A673 (cell line): ENCODE data around the gene PUM1. TPM values are rescaled to one million over a fixed set of nuclear protein-coding genes. Genes with fewer than 3 reads are reported as not detected.

Experiments used
- BruUV-seq: library from RNA; stranded (reverse); fragments of 400-500 nt; replicated peaks from 2 replicates; lab custom pipeline; 2021; lab: Mats Ljungman, UMichigan
- CTCF ChIA-PET: fragments of 300-600 bp; sonication (Branson Sonifier 250); formaldehyde crosslinking; loops from one replicate; lab custom pipeline; 2022; ENCODE audit warnings: antibody characterized with exemption; lab: Charles Lee
- POLR2A ChIA-PET: fragments of 300-600 bp; sonication (Branson Sonifier 250); formaldehyde crosslinking; loops from one replicate; lab custom pipeline; 2022; ENCODE audit warnings: antibody characterized with exemption; ENCODE audit not compliant: low non-redundant PET; lab: Charles Lee
- DNase-seq: peaks from one replicate; pipeline ENCODE4 v3.0.0-alpha.2; 2015; ENCODE audit warnings: low spot score
- H3K27ac ChIP-seq: fragments of 200-600 bp; sonication (generic); 2 replicates; pipeline ENCODE4 v1.5.1; 2016; ENCODE audit warnings: mixed run types, low read depth, mild to moderate bottlenecking, mixed read lengths, antibody characterized with exemption, low read length; ENCODE audit not compliant: poor library complexity, severe bottlenecking
- H3K27me3 ChIP-seq: fragments of 200-600 bp; sonication (generic); replicated peaks from 2 replicates; pipeline ENCODE4 v1.6.1; 2017; ENCODE audit warnings: mixed run types, low read depth, mild to moderate bottlenecking, mixed read lengths, antibody characterized with exemption, low read length; ENCODE audit not compliant: insufficient read depth, poor library complexity
- H3K36me3 ChIP-seq: fragments of 200-600 bp; sonication (generic); 2 replicates; pipeline ENCODE4 v1.6.1; 2016; ENCODE audit warnings: mixed run types, mild to moderate bottlenecking, mixed read lengths, antibody characterized with exemption, low read length; ENCODE audit not compliant: insufficient read depth, poor library complexity, severe bottlenecking
- H3K4me1 ChIP-seq: fragments of 200-600 bp; sonication (generic); 2 replicates; pipeline ENCODE4 v1.6.1; 2017; ENCODE audit warnings: mixed run types, mild to moderate bottlenecking, mixed read lengths, antibody characterized with exemption, low read length; ENCODE audit not compliant: insufficient read depth, poor library complexity, severe bottlenecking
- H3K4me3 ChIP-seq: fragments of 200-600 bp; sonication (generic); 2 replicates; pipeline ENCODE4 v1.5.1; 2016; ENCODE audit warnings: low read depth, mixed run types, mild to moderate bottlenecking, mixed read lengths, low read length; ENCODE audit not compliant: poor library complexity, severe bottlenecking
- H3K9me3 ChIP-seq: fragments of 200-600 bp; sonication (generic); 2 replicates; pipeline ENCODE4 v1.6.1; 2016; ENCODE audit warnings: mixed run types, low read depth, mild to moderate bottlenecking, mixed read lengths, antibody characterized with exemption, low read length; ENCODE audit not compliant: poor library complexity, severe bottlenecking
- EZH2 ChIP-seq: fragments of 200-600 bp; sonication (generic); IDR thresholded peaks from 2 replicates; pipeline ENCODE4 v1.6.1; 2017; ENCODE audit warnings: borderline replicate concordance, low read depth, mild to moderate bottlenecking, mixed read lengths, antibody characterized with exemption, low read length; ENCODE audit not compliant: poor library complexity, severe bottlenecking
- intact Hi-C: fragments of 100-400 bp; cut with micrococcal nuclease; formaldehyde crosslinking; loops from one replicate; pipeline ENCODE4 v1.10.0; 2022; ENCODE audit not compliant: unreplicated experiment
- total RNA-seq: library from RNA; stranded (reverse); gene quantifications from 2 replicates; pipeline ENCODE4 v1.2.3, GENCODE V29; 2021
- TF ChIP-seq, protein P1 (sequence below): fragments of 300-800, 200-600 bp; sonication (generic); conservative IDR thresholded peaks from 2 replicates; pipeline ENCODE4 v1.5.1; 2017; ENCODE audit warnings: low read depth, mild to moderate bottlenecking, antibody characterized with exemption, low read length, moderate library complexity, mixed read lengths

PUM1 gene
- total RNA-seq, 1 experiment from 2014 or later, result 138 TPM

DNA sequence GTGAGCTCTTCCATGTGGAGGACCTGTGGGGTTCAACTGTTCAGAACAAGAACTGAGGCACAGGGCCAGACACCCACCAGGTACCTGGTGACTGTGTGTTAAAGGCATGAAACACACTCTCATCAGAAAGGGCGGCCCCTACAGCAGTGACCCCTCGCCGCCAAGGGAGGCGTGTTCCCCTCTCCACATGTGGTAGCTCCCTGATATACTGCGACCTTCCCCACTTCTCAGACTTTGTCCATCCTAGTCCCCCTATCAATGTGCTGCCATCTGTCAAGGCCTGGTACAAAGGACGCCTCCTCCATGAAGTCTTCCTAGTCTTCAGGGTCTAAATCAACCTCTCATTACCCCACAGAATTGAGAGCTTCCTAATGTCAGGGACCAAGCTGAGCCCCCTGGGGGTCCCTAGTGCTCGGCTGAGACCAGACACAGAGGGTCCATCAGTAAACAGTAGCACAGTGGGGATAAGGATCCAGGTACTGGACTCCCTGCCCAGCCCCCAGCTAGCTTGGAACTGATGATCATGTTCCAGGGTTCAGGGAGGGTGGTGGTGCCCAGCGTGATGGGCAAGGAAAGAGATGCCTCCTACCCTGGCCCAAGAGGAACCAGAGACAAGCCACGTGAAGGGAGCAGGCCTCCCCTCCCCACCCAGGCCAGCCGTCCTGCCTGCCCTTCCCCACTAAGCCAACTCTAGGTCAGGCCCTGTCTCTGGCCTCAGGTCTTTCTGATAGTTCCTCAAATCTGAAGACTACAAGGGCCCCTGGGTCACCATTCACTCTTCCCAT lies 167.3 kb downstream of the PUM1 start:
- ChIA-PET CTCF (interaction anchor here (0.6 kb wide), 1 partner anchor 825 kb away, joined by 5 read pairs; no protein-coding TSS in a partner anchor), POLR2A (interaction anchor here (0.6 to 1.1 kb wide), 3 partner anchors 91 to 1384 kb away, joined by 3 to 5 read pairs (median 4); no protein-coding TSS in a partner anchor)
- Histone ChIP-seq H3K36me3 (no peaks in the 10 kb centered on the region), H3K9me3 (no peaks in the 10 kb centered on the region), H3K4me3 (no peak overlapping the region), H3K27ac (no peak overlapping the region), H3K4me1 (peaks cover 3% of the 10 kb centered on the region), H3K27me3 (no peaks in the 10 kb centered on the region)
- TF ChIP-seq, protein P1, sequence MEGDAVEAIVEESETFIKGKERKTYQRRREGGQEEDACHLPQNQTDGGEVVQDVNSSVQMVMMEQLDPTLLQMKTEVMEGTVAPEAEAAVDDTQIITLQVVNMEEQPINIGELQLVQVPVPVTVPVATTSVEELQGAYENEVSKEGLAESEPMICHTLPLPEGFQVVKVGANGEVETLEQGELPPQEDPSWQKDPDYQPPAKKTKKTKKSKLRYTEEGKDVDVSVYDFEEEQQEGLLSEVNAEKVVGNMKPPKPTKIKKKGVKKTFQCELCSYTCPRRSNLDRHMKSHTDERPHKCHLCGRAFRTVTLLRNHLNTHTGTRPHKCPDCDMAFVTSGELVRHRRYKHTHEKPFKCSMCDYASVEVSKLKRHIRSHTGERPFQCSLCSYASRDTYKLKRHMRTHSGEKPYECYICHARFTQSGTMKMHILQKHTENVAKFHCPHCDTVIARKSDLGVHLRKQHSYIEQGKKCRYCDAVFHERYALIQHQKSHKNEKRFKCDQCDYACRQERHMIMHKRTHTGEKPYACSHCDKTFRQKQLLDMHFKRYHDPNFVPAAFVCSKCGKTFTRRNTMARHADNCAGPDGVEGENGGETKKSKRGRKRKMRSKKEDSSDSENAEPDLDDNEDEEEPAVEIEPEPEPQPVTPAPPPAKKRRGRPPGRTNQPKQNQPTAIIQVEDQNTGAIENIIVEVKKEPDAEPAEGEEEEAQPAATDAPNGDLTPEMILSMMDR, result no peak
- TF ChIP-seq EZH2, result no peak
- no TSS peak for BruUV-seq
- no peak for DNase-seq
- intact Hi-C loops, result no loop called here

DNA sequence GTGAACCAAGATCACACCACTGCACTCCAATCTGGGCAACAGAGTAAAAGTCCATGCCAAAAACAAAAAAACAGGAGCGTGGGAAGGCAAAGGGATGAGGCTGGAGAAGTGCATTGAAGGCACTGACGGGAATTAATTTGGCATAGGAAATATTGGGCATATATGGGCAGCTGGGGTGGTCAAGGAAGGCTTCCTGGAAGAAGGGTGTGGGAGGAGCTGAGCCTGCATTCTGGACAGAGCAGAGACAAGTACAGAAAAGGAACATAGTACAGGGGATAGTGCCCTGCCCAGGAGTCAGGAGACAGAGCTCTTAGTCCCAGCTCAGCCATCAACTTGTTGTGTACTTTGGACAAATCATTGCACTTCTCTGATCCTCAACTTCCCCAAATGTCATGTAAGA lies 168.6 kb downstream of the PUM1 start:
- intact Hi-C loops, result no loop called here
- H3K27me3 ChIP-seq, result no peaks in the 10 kb centered on the region
- no TSS peak for BruUV-seq
- ChIA-PET CTCF (interaction anchor here (0.6 kb wide), 1 partner anchor 13 kb away, joined by 10 read pairs; no protein-coding TSS in a partner anchor), POLR2A (no interaction called here)
- DNase-seq, result no peak
- no peaks in the 10 kb centered on the region for H3K36me3 ChIP-seq
- peaks cover 3% of the 10 kb centered on the region for H3K4me1 ChIP-seq
- H3K9me3 ChIP-seq, result no peaks in the 10 kb centered on the region
- H3K4me3 ChIP-seq, result no peak overlapping the region
- H3K27ac ChIP-seq, result no peak overlapping the region
- TF ChIP-seq EZH2, result no peak
- TF ChIP-seq, protein P1, result no peak

DNA sequence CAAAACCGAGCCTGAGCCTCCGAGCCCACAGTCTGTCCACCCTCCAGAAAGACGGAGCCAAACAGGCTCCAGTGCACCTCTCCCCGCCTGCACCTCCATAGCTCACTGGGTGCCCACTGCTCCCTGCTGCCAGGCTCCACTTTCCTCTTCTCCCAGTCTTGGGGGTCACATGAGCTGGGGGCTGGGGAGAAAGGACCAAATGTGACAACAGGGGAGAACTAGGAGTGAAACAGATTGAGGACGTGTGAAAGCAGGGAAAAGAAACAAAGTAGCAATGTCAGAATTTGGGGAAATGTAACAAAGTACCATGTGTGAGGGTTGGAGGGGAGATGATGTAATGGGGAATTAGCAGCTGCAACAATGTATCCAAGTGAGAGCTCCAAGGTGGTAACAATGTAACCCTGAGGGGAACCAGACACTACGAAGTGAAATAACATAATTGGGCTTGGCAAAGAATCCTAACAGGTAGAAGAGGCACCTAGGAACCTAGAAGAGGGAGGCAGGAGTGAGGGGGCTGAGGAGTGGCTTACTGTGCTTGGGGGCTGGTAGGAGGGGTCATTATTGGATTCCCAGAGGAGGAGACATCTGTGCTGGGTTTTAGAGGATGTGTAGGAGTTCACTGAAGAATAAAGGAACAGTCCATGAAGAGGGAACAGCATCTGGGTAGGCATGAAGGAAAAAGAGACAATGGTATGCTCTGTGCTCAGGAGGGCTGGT lies 169.4 kb downstream of the PUM1 start:
- no TSS peak for BruUV-seq
- no peaks in the 10 kb centered on the region for H3K36me3 ChIP-seq
- TF ChIP-seq, protein P1, result no peak
- no peak for TF ChIP-seq EZH2
- peaks cover 3% of the 10 kb centered on the region for H3K4me1 ChIP-seq
- CTCF ChIA-PET, result no interaction called here
- no peak overlapping the region for H3K27ac ChIP-seq
- H3K4me3 ChIP-seq, result no peak overlapping the region
- H3K9me3 ChIP-seq, result no peaks in the 10 kb centered on the region
- intact Hi-C loops, result no loop called here
- POLR2A ChIA-PET, result interaction anchor here (0.6 kb wide), 1 partner anchor 40 kb away, joined by 3 read pairs; no protein-coding TSS in a partner anchor
- DNase-seq, result no peak
- no peaks in the 10 kb centered on the region for H3K27me3 ChIP-seq
